Coronary artery (tissue), 2 donors: ENCODE measurements around the gene KRT77.
A peak's percentile ranks its signal among the peaks of the same experiment; 100 is the strongest.

Experiments used
- DNase-seq: peaks from one replicate; pipeline ENCODE4 v3.0.0-alpha.2; 2017; ENCODE audit warnings: low spot score
- H3K27ac ChIP-seq, 2 donors: fragments of 200-600 bp; sonication (generic); one replicate each; pipeline ENCODE4 v1.5.1; 2016 to 2019
- H3K4me3 ChIP-seq: fragments of 200-600 bp; sonication (generic); 2 replicates; pipeline ENCODE4 v1.5.1; 2016; ENCODE audit warnings: mild to moderate bottlenecking, moderate library complexity
- TF ChIP-seq, protein P1 (sequence below): fragments of 200-600 bp; sonication (generic); IDR thresholded peaks from one replicate; pipeline ENCODE4 v1.5.1; 2019; ENCODE audit warnings: antibody characterized with exemption

KRT77 gene

GRCh38 chr12:52646613-52647012 lies 56.7 kb downstream of the KRT77 start:
- TF ChIP-seq, protein P1, sequence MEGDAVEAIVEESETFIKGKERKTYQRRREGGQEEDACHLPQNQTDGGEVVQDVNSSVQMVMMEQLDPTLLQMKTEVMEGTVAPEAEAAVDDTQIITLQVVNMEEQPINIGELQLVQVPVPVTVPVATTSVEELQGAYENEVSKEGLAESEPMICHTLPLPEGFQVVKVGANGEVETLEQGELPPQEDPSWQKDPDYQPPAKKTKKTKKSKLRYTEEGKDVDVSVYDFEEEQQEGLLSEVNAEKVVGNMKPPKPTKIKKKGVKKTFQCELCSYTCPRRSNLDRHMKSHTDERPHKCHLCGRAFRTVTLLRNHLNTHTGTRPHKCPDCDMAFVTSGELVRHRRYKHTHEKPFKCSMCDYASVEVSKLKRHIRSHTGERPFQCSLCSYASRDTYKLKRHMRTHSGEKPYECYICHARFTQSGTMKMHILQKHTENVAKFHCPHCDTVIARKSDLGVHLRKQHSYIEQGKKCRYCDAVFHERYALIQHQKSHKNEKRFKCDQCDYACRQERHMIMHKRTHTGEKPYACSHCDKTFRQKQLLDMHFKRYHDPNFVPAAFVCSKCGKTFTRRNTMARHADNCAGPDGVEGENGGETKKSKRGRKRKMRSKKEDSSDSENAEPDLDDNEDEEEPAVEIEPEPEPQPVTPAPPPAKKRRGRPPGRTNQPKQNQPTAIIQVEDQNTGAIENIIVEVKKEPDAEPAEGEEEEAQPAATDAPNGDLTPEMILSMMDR, result no peak
- Histone ChIP-seq H3K27ac (no peak overlapping the region), H3K4me3 (no peak overlapping the region)
- peak; percentile 46 for DNase-seq

DNA sequence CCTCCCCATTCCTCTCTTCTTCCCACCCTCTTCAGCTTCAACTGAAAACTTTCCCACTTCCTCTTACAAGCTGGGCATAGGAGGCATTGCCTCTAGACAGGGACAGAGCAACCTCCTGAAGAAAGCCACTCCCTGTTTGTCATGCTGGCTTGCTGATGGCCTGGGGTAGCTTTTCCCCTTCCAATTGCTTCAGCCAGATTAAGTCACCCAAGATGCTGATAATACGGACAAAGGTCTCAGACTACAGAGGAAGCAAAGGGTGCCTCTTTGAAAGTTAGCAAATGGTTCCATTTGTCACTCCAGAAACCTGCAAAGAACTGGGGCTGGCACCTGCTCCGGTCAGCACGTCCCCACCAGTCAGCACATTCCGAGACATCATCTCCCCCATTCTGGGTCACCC lies 57.3 kb downstream of the KRT77 start:
- TF ChIP-seq, protein P1, result no peak
- Histone ChIP-seq H3K27ac (no peak overlapping the region), H3K4me3 (no peak overlapping the region)
- DNase-seq, result peak; percentile 58

DNA sequence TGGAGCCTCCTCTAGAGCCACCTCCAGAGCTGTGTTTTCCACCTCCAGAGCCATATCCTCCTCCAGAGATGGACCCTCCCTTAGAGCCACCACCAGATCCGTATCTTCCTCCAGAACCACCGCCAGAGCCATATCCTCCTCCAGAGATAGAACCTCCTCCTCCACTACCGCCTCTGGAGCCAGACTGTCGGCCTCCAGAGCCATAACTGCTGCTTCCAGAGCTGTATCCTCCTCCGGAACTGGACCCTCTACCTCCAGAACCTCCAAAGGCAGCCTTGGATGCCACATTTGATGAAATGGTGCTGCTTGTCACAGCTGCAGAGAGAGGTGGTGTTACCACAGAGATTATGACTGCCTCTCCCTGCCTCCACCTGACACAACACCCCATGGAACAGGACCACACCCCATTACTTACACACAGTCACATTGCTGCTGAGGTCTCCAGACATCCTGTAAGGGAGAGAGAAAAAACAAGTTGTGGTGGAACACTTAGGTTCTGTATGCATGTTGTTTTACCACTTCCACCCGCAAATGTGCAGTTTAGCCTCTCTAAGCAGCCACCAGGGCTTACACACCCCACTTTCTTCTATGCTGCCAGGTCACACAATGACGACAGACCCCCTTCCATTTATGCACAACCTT lies 58.1 kb downstream of the KRT77 start:
- H3K4me3 ChIP-seq, result no peak overlapping the region
- H3K27ac ChIP-seq, result no peak overlapping the region
- DNase-seq, result peak; percentile 46
- TF ChIP-seq, protein P1, result no peak

DNA sequence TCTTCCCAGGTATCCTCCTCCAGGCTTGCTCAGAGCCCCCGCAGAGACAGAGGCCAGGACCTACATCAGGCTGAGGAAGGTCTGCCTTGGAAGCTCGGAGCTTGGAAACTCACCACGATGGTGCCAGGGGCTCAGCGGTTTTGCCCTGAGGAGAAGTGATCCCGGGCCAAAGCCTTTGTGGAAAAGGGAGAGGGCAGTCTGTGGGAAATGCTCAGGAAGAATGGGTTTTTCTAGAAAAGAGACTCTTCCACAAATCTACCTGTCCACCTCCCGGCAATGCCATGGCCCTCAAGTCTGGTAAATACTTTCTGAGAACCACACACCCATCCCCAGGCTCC lies 59.3 kb downstream of the KRT77 start:
- Histone ChIP-seq H3K27ac (no peak overlapping the region), H3K4me3 (no peak overlapping the region)
- TF ChIP-seq, protein P1, result no peak
- DNase-seq, result peak; percentile 57

DNA sequence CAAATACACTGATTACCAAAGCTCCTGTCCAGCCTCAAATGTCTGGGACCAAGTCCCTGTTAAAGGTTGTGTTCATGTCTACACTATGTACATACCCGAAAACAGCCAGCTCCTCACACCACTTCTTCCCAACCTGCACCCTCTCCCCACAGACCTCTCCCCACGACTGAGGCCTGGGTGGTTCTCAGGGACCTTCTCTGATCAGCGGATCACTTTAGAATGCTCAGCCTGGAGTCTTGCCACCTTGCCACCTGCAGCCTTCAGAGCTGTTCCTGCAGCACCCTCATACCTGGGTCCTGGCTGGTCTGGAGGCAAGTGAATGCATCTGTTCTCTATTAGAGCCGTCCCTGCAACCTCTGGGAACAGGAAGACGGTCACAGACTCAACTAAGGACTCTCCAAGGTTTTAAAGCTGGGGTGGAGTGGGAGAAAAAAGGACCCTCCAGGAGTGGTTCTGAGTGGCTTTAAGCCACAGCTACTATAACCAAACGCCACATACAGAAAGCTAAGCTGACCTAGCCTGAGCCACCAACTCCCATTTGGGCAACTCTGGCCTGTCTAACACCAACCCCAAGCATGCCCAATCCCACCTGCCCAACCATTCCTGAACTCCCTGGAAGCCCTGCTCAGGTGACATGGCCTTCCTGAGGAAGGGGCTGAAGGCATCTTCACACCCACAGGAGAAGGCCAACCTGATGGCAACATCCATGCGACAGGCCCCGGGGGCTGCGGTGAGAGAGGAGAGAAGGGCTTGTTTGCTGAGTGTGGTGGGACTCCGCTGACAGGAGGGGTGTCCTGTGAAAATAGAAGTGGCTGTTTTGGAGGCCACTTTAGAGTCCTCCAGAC lies 59.9 kb downstream of the KRT77 start:
- TF ChIP-seq, protein P1, result no peak
- DNase-seq, result peak; percentile 60
- H3K4me3 ChIP-seq, result no peak overlapping the region
- no peak overlapping the region for H3K27ac ChIP-seq

- Histone ChIP-seq H3K27ac (no peak overlapping the region), H3K4me3 (no peak overlapping the region)
- no peak for DNase-seq
- TF ChIP-seq, protein P1, result no peak
Observed at GRCh38 chr12:52641468-52641867, 61.9 kb downstream of the KRT77 start.
